ENCODE measurements around the gene SLC25A25. TPM values are rescaled to one million over a fixed set of nuclear protein-coding genes. Genes with fewer than 3 reads are reported as not detected.

Gene SLC25A25
- total and polyA plus RNA-seq, 9 of the 15 experiments (the other 6 are each of a cell fraction or from before 2014, with no cell fraction given) = 0.07 to 35.9 (median 23.2) TPM

DNA sequence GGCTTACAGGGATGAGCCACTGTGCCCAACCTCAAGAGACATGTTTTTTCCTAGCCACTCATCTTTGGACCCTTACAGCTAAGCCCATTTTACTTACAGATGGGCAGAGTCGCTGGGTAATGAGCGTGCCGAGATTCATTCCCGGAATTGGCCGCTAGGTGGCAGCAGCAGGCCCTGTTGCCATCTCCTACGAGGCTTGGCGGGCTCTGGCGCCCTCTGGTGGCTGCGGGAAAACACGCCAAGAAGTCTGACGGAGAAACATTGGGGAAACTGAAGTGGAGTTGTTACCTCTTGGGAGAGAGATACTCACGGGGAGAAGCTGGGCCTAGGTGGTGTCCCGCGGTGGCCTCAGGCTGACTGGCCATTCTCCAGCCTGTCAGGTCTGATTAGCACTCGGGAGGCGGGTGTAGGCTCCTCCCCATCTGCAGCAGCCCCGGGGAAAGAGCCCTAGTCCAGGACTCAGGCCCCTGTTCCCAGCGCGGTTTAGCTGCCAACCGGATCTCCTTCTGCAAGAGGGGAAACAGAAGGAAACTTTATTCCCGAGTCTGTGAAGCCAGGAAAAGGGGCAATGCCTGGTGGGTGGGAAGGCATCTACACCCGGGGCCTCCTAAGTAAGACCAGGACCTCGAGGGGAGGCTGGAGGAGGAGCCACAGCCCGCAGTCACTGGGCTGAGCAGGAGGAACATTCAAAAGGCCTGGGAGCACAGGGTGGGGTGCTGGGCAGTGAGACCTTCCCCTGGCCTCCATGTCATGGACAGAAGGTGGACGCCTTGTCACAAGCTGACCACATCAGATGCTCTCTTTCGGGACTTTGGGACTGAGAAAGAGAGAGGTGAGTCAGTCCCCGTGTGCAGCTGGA, 49.8 kb downstream of the SLC25A25 start (continued):
- TF ChIP-seq TEAD4 (IDR thresholded peaks at IDR 0.05; ENCODE audit: low read length) = peak; percentile 39; the same call in 1 of the 2 replicates
- TF ChIP-seq TEAD4 (CRISPR knock-in tag; IDR thresholded peaks at IDR 0.05; ENCODE audit: borderline replicate concordance) = no peak
- TF ChIP-seq, protein P1, sequence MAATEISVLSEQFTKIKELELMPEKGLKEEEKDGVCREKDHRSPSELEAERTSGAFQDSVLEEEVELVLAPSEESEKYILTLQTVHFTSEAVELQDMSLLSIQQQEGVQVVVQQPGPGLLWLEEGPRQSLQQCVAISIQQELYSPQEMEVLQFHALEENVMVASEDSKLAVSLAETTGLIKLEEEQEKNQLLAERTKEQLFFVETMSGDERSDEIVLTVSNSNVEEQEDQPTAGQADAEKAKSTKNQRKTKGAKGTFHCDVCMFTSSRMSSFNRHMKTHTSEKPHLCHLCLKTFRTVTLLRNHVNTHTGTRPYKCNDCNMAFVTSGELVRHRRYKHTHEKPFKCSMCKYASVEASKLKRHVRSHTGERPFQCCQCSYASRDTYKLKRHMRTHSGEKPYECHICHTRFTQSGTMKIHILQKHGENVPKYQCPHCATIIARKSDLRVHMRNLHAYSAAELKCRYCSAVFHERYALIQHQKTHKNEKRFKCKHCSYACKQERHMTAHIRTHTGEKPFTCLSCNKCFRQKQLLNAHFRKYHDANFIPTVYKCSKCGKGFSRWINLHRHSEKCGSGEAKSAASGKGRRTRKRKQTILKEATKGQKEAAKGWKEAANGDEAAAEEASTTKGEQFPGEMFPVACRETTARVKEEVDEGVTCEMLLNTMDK (IDR thresholded peaks at IDR 0.05; ENCODE audit: borderline replicate concordance, insufficient read depth, low read depth, low read length, poor library complexity, severe bottlenecking) = peak; percentile 98
- TF ChIP-seq ETV5 (CRISPR knock-in tag; IDR thresholded peaks at IDR 0.05; ENCODE audit: low read depth) = peak; percentile 63; the same call in 1 of the 2 replicates
- TF ChIP-seq SMARCA4 (IDR thresholded peaks at IDR 0.05) = no peak
- TF ChIP-seq, protein P2, sequence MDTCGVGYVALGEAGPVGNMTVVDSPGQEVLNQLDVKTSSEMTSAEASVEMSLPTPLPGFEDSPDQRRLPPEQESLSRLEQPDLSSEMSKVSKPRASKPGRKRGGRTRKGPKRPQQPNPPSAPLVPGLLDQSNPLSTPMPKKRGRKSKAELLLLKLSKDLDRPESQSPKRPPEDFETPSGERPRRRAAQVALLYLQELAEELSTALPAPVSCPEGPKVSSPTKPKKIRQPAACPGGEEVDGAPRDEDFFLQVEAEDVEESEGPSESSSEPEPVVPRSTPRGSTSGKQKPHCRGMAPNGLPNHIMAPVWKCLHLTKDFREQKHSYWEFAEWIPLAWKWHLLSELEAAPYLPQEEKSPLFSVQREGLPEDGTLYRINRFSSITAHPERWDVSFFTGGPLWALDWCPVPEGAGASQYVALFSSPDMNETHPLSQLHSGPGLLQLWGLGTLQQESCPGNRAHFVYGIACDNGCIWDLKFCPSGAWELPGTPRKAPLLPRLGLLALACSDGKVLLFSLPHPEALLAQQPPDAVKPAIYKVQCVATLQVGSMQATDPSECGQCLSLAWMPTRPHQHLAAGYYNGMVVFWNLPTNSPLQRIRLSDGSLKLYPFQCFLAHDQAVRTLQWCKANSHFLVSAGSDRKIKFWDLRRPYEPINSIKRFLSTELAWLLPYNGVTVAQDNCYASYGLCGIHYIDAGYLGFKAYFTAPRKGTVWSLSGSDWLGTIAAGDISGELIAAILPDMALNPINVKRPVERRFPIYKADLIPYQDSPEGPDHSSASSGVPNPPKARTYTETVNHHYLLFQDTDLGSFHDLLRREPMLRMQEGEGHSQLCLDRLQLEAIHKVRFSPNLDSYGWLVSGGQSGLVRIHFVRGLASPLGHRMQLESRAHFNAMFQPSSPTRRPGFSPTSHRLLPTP (IDR thresholded peaks at IDR 0.05; ENCODE audit: borderline replicate concordance, extremely low read depth, insufficient read length) = no peak
- TF ChIP-seq ZBTB7A (IDR thresholded peaks at IDR 0.05; ENCODE audit: borderline replicate concordance, control insufficient read depth, low read depth, low read length) = 0 out of 2 replicates have a peak, but pooled peaks have one; percentile 42
- TF ChIP-seq RB1 (IDR thresholded peaks at IDR 0.05; ENCODE audit: low read depth) = peak; percentile 93
- TF ChIP-seq MYNN (IDR thresholded peaks at IDR 0.05) = peak; percentile 73; the same call in 1 of the 2 replicates
- TF ChIP-seq MYNN (CRISPR knock-in tag; IDR thresholded peaks at IDR 0.05) = no peak
- TF ChIP-seq AFF4 (CRISPR knock-in tag; IDR thresholded peaks at IDR 0.05) = 0 out of 2 replicates have a peak, but pooled peaks have one; percentile 41
- peak; percentile 23; the same call in 1 of the 2 replicates for TF ChIP-seq ARID1B (IDR thresholded peaks at IDR 0.05)
- TF ChIP-seq CBFB (CRISPR knock-in tag; IDR thresholded peaks at IDR 0.05) = no peak
- peak in 1 of 2 experiments; percentile 56; a peak in 3 of 4 replicates for TF ChIP-seq MNT (conservative IDR thresholded peaks at IDR 0.05)
